NCI-H1417 treated with DMSO at 0.1 percent for 48 hours (cell line): Measurements from ENCODE around the gene TAF11L13.

Source experiments
- DNase-seq: peaks from one replicate; lab custom pipeline; 2025; lab: John Stamatoyannopoulos, UW

The TAF11L13 gene

GRCh38 chr5:17679597-17680203 lies 47.8 kb downstream of the TAF11L13 start:
- DNase-seq: no peak

GRCh38 chr5:17680737-17681136 lies 48.8 kb downstream of the TAF11L13 start:
- no peak for DNase-seq
